NCI-H345 treated with DMSO at 0.1 percent for 48 hours (cell line): ENCODE data around the gene MGAM2.

Experiments
- DNase-seq: peaks from one replicate; lab custom pipeline; 2025; ENCODE audit not compliant: unreplicated experiment; lab: John Stamatoyannopoulos, UW

The MGAM2 gene

DNA sequence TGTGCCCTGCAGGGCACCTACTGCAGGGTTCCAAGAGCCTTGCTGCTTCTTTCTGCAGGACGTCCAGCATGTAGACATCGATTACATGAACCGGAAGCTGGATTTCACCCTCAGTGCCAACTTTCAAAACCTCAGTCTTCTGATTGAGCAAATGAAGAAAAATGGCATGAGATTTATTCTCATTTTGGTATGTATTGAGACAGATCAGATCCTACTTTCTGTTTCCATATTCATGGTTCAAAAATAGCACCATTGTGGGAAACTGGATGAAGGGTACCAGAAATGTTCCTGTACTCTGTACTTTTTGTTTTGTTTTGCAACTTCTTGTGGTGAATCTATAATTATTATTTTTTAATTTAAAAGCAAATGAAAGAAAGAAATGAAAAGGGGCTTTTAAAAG, 64.1 kb downstream of the MGAM2 start:
- DNase-seq, result no peak

DNA sequence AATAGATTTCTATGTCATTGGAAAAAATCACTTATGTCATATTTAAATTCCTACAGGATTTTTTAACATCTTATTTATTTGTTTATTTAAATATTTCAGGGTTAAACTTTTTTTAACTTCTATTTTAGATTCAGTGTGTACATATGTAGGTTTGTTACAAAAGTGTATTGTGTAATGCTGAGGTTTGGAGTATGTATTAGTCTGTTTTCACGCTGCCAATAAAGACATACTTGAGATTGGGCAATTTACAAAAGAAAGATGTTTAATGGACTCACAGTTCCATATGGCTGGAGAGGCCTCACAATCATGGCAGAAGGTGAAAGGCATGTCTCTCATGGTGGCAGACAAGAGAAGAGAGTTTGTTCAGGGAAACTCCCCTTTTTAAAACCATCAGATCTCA, 65.4 kb downstream of the MGAM2 start:
- DNase-seq, result no peak

DNA sequence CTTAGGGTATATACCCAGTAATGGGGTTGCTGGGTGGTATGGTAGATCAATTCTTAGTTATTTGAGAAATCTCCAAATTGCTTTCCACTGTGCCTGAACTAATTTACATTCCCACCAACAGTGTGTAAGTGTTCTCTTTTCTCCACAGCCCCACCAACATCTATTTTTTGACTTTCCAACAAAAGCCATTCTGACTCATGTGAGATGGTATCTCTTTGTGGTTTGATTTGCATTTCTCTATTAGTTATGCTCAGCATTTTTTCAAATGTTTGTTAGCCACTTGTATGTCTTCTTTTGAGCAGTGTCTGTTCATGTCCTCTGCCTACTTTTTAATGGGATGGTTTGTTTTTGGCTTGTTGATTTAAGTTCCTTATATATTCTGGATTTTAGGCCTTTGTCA, 66.4 kb downstream of the MGAM2 start:
- no peak for DNase-seq

DNA sequence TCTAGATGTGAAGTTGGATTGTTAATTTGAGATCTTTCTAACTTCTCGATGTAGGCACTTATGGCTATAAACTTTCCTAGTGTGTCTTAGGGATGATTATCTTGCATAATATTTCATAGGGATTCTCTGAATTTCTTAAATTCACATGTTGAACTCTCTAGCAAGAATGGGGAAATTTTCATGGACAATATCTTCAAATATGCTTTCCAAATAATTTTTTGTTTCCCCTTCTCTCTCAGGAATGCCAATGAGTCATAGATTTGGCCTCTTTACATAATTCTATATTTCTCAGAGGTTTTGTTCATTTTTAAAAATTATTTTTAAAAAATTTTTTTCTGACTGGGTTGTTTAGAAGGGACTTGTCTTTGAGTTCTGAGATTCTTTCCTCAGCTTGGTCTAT, 68.9 kb downstream of the MGAM2 start:
- no peak for DNase-seq

DNA sequence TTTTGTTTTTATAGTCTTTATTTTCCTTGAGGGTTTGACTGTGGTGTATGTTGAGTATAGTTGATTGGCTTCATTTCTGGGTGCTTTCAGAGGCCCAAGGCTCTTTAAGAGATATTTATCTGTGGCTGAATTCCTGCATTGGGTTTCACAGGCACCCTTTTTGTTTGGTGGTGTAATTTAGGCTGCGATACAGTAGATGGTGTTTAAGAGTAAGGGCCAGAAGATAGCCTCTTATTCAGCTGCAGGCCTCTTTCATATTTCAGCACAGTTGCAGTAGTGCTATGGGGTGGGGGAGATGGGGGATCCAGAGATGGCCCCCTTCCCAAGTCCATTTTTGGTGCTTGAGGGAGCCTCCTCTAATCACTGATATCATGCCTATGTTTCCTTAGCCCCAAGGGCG, 69.7 kb downstream of the MGAM2 start:
- DNase-seq, result no peak

DNA sequence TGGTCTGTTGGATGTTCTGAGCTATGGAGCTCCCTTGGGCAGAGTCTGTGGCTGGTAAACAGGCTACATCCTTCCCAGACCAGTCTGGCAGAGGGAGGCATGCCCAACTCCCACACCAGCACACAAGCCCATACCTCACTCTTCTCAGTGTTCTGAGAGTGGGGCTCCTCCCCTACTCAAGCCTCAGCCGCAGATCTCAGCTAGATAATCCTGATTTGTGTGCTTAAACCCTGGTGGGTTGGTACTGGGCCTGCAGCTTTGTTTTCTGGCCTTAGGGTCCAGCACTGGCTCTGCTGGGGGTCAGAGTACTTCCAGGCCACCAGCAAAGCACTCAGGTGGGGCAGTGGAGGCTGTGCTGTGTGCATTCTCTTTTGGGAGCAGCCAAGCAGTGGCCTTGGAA, 70.4 kb downstream of the MGAM2 start:
- DNase-seq, result no peak

DNA sequence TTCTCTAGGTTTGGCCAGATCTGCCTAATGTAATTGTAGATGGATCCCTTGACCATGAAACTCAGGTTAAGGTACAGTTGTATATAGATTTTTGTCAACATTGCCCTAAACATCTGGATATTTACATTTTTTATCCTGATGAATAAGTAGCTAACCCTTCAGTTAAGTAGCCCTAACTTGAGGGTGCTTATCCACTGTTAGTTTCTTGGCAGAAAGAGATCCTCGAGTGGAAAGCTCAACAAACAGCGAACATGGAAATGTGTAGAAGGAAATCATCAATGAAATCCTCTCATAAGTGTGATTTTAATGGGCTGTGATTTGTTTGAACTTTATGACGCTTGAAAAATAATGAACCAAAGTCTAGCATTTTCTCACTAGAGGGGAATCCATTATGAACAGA, 73.6 kb downstream of the MGAM2 start:
- DNase-seq, result no peak

DNA sequence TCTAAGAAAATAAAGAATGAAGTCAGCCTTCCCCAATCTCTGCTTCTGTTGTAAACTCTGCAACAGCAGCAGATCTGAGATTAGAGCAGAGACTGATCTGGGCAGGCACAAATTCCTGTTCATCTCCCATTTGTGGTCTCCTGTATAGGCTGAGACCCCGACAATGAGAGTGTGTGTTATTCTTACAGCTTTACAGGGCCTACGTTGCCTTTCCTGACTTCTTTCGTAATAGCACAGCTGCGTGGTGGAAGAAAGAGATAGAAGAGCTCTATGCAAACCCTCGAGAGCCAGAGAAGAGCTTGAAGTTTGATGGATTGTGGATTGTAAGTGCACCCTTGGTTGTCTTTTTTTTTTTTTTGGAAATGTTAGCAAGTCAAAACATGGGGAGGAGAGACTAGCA, 74.3 kb downstream of the MGAM2 start:
- no peak for DNase-seq

DNA sequence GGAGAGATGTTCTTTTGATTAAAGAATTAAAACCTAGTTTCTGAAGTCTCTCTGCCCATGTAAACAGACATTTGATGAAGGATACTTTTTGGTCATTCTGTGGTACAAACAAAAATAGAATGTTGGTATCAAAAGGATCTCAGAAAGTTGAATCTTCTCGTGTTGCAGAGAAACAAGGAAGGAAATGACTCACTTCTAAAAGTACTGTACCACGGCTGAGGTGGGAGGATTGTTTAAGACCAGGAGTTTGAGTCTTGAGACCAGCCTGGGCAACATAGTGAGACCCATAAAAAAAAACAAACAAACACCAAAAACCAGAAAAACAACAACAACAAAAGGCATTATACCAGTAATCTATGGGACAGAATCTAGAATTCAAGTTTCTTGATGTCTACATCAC, 76.6 kb downstream of the MGAM2 start:
- DNase-seq, result no peak

DNA sequence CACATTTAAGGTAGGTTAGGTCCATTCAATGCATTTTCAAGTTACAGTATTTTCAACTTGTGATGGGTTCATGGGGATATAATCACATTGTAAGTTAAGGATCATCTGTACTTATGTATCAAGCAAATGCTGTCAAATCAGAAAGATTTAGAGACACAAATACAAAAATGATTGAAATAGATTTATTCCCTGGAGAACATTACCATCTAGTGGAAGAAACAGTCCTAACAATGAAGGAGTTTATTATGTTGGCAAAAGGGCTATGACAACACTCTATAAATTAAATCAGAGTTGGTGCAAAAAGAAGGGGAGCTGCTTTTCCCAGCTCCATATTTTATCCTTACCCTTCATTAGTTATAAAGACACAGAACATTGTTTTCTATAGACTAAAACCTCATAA, 77.3 kb downstream of the MGAM2 start:
- DNase-seq, result peak; percentile 21

DNA sequence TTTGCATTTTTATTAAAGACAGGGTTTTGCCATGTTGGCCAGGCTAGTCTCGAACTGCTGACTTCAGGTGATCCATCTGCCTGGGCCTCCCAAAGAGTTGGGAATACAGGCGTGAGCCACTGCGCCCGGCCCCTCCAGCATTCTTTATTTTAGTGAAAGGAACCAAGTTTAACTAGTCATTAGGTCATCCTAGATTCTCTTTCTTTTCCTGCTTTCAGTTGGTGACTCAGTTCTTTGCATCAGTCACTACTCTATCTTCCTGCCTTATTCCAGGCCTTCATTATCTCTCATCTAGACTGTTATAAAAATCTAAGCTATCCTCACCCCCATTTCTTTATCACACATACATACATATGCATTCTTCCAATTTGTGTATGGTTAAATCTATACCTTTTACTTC, 82.7 kb downstream of the MGAM2 start:
- DNase-seq, result no peak

DNA sequence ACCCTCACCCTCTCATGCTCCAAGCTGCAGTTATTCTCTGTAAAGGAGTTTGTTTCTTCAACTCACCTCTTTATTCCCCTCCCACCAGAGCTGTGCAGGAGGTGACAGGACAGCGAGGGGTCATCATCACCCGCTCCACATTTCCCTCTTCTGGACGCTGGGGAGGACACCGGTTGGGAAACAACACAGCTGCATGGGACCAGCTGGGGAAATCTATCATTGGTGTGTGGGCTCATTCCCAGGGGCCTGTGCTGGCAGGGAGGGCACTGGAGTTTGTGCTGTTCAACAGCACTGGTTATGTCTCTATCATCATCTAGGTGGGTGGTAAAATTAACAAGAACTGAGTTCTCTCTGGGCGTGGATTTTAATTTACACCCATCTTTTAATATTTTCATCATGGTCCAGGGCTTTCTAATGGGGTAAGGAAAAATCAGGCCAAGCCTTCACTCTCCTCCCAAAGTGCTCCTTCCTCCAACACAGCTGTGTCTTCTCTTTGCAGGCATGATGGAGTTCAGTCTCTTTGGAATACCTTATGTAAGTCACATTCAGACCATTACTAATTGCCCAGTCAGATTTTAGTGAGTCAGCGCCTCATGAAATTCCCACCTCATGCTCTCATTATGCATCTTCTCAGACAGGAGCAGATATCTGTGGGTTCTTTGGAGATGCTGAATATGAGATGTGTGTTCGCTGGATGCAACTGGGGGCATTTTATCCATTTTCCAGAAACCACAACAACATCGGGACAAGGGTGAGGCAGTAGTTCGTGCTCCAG, 84.7 kb downstream of the MGAM2 start:
- no peak for DNase-seq

DNA sequence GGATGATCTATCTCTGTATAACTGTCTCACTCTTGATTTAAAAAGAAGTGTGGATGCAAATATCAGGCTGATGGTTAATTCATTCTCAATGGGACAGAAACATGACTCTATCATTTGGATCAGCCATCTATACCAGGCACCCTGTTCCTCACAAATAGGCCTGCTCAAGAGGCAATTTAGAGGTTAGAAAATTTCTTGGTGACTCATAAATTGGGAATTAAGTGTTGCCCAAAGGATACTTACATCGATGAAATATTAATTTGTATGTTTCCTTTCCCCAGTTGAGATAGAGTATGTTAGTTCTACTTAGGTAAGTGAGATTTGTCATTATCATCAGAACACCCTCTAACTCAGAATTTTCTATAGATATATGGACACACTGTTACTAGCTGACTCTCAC, 88.7 kb downstream of the MGAM2 start:
- DNase-seq, result no peak

DNA sequence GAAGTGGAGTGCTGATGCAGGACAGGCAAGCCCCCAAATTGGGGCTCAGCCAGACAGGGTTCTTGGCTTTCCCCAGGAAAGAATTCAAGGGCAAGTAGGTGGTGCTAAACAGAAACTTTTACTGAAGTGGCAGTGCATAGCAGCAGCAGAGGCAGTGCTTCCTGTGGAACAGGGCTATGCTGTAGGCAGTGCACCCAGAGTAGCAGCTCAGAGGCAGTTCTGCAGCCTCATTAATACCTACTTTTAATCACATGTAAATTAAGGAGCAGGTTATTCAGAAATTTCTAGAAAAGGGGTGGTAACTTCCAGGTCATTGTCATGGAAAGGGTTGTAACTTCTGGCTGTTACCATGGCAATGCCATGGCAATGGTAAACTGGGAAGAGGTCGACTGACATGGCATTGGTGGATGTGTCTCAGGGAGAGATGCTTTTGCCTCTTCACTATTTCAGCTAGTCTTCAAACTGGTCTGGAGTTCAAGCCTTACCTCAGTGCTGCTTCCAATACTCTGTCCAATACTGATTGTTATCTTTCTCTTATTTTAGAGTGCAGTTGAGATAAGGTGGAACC, 117.1 kb downstream of the MGAM2 start:
- no peak for DNase-seq

DNA sequence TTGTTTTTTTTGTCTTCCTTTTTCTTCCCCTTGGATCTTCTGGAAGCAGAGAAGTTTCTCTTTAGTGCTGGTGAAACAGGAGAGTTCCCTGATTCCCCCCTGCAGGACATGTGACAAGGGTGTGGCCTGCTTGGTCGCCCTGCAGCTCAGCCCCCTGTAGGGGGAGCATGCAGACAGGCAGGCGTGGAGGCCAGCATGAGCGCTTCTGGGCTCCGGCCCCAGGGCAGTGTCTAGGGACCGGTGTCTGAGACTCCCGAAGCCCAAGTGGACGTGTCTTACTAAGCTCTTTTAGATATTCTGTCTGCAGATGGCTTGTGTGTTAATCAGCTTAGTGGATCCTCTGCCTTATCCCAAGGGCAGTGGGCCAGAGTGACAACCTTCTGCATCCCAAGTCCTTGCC, 120.2 kb downstream of the MGAM2 start:
- DNase-seq, result no peak

DNA sequence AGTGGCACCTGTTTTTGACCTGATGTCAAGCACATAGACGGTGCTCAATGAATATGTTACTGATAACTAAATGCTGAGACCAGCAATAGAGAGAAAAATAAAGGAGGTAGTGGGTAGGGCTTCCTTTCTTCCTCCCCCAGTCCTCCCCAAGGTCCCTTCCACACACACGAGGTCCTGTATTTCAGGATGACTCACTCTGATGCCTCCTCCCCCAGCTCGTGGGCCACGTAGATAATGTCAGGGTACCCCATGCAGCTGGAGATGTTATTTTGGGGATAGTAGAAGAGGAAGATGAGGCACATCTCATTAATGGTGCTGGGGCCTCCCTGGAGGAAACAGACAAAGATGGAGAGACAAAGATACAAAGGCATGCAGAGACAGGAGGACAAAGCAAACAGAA, 129.0 kb downstream of the MGAM2 start:
- DNase-seq, result no peak

DNA sequence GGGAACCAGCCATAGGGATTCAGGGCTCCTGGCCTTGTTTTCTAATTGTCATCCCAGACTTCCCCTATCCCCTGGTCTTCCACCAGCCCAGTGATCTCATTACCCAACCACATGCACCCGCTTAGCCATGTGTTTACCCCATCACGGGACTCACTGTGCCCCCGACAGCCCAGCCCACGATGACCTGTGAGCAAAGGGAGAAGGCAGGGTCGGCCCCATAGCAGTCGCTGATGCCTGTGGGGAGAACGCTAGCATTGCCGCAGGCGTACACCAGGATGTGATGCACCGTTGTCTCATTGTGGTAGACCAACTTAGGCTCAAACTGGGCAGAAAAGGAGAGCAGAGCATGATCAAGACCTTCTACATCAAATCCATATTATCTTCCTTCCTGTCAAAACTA, 132.3 kb downstream of the MGAM2 start:
- no peak for DNase-seq

DNA sequence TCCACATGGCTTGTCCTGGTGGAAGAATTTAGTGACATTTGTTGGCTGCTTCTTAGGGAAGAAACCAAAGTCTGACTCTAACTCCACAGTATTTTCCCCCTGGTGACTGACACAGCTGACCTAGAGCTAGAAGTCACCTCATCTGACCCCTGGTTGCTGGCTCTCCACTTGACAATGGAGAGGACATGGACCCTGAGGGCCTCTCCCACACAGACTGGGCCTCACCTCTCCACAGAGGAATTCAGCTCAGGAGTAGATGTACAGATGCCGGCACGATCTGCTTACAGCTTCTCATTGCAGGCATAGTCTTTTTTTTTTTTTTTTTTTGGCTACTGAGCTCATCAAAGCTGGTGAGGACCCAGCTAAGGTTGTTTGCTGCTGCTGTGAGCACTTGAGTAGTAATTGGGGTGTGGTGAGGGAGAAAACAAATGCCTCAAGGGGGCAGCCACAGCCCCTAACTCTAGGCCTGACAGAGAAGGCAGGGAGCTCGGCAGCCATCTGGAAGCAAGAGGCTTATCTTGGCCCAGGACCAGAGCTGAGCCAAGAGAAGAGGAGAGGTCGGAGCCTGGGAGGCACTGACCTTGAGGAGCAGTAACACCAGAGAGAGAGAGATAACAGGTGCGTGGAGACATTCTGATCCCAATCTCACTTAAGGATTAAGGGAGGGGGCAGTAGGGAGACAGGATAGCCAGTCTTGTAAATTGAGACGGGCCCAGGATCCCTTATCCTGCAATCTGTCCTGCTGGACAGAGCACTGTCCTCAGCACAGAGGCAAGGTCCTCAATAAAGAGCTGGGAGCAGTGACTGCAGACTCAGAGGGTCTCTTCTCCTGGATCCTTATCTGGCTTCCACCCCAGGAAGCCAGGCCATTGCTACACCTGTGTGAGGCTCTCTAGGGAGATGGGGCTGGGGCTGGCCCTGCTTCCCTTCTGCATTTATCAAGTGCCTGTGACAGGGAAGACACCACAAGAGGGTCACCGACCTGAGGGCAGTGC, 136.9 kb downstream of the MGAM2 start:
- DNase-seq, result no peak

DNA sequence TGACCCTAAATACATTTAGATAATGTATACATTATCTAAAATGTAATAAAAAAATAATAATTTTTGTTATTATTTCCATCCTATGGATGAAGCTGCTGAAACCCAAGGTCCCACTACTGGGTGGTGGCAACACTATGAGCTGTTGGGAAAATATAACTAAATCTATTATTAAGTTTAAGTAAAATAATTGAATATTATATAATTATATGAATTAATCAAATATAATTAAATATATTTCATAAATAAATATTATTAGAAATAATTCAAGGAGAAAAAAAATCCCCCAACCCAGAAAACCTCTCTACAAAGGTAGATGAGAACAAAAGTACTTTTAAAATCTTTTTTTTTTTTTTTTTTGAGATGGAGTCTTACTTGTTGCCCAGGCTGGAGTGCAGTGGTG, 138.4 kb downstream of the MGAM2 start:
- no peak for DNase-seq

DNA sequence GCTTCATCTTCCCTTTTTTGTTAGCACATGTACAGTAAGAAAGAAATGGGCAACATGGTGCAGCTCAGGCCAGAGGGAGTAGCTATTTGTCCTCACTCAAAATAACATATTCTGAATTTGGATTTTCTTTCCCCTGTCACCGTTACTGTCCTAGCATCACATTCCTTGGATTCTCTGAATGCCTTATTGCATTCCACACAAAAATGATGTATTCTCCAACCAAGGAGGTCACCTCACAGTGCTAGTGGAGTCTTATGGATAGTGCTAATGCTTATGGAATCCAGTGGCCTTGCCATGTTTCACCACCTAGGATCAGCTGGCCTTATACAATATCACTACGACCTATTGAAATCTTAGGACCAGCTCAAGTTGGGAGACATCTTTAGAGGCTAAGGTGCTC, 139.2 kb downstream of the MGAM2 start:
- DNase-seq, result no peak

DNA sequence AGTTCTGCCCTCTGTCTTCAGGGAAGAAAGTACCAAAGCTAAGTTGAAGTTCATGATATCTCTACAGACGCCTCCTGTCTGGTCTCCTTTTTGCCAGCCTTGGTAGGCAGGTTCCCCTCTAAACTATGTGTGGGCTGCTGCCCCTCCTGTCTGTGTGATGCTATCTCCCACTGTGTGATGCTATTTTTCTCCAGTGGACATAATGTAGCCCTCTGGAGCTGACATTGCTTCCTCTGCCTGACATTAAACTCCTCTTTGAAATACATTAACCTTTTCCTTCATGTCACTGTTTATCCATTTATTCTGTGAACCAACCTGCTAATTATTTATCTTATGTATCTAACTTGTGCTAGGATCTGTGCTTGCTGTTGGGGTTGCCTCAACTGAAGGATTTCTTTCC, 146.4 kb downstream of the MGAM2 start, which contains the start of gene PRSS58:
PRSS58 (minus strand) TSS at position 101 of the 400 bp plus-strand sequence. CDS start 351 bp downstream, outside the sequence.
- DNase-seq, result no peak
